RWPE1 (cell line): ENCODE measurements around the gene PAWR.

Experiments
- CTCF ChIA-PET: fragments of 350-600 bp; sonication (Branson Sonifier 250); formaldehyde crosslinking; extraction: SDS; loops from one replicate; lab custom pipeline; 2021; lab: Yijun Ruan, JAX
- POLR2A ChIA-PET: fragments of 400-600 bp; formaldehyde crosslinking; extraction: SDS; loops from one replicate; lab custom pipeline; 2020; ENCODE audit warnings: antibody characterized with exemption; ENCODE audit not compliant: low non-redundant PET; lab: Yijun Ruan, JAX
- DNase-seq: peaks from one replicate; pipeline ENCODE4 v3.0.0; 2012; ENCODE audit warnings: low spot score
- H3K27ac ChIP-seq: fragments of 450-650 bp; 2 replicates; pipeline ENCODE4 v1.5.1; 2017
- CTCF ChIP-seq: fragments of 450-650 bp; conservative IDR thresholded peaks from 2 replicates; pipeline ENCODE4 v1.5.1; 2017; ENCODE audit warnings: low read depth, mild to moderate bottlenecking

Gene PAWR, protein sequence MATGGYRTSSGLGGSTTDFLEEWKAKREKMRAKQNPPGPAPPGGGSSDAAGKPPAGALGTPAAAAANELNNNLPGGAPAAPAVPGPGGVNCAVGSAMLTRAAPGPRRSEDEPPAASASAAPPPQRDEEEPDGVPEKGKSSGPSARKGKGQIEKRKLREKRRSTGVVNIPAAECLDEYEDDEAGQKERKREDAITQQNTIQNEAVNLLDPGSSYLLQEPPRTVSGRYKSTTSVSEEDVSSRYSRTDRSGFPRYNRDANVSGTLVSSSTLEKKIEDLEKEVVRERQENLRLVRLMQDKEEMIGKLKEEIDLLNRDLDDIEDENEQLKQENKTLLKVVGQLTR

GRCh38 chr12:79690638-79691510 is at the start of gene PAWR:
Gene PAWR (minus strand): TSS chr12:79690964. CDS start chr12:79690244, 720 bp downstream.
- peak; percentile 64 for DNase-seq
- peak within 1 kb of the TSS; percentile 97 for H3K27ac ChIP-seq
- ChIA-PET CTCF (interaction anchor here (0.6 kb wide), 1 partner anchor 32 kb away, joined by 4 read pairs; no protein-coding TSS in a partner anchor), POLR2A (interaction anchor here (0.5 to 1.5 kb wide), 2 partner anchors 92 to 126 kb away, joined by 3 read pairs; no protein-coding TSS in a partner anchor)
- peak; percentile 22; the same call in 1 of the 2 replicates for TF ChIP-seq CTCF

- CTCF ChIA-PET = interaction anchor here (0.6 to 1.9 kb wide), 10 partner anchors 16 to 366 kb away, joined by 3 to 5 read pairs (median 3); no protein-coding TSS in a partner anchor
- no peak overlapping the region for H3K27ac ChIP-seq
Observed at GRCh38 chr12:79737875-79738718, 47.3 kb upstream of the PAWR start.

DNA sequence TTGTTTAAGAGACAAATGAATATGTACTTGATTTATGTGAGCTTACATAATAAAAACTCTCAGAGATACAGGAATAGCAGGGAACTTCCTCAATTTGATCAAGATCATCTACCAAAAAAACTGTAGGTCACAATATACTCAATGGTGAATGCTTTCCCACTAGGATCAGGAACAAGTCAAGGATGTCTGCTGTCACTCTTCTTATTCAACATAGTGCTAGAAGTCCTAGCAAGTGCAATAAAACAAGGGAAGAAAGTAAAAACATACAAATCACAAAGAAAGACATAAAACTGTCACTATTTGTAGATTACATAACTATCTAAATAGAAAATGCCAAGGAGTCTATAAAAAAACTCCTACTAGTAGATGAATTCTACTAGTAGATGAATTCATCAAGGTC is 41.9 kb upstream of the PAWR start:
- POLR2A ChIA-PET = interaction anchor here (0.7 kb wide), 1 partner anchor 165 kb away, joined by 5 read pairs; no protein-coding TSS in a partner anchor
- CTCF ChIA-PET = interaction anchor here (0.6 kb wide), 2 partner anchors 10 to 65 kb away, joined by 3 to 4 read pairs; no protein-coding TSS in a partner anchor
- no peak for TF ChIP-seq CTCF
- no peak overlapping the region for H3K27ac ChIP-seq
- DNase-seq = no peak

More at GRCh38 chr12:79737875-79738718, 47.3 kb upstream of the PAWR start:
- peak; percentile 75 for DNase-seq
- TF ChIP-seq CTCF = peak; percentile 74
- POLR2A ChIA-PET = no interaction called here

- DNase-seq = peak; percentile 83
- ChIA-PET CTCF (no interaction called here), POLR2A (no interaction called here)
- no peak overlapping the region for H3K27ac ChIP-seq
- no peak for TF ChIP-seq CTCF
Observed at GRCh38 chr12:79725987-79726386, 35.2 kb upstream of the PAWR start.

- no peak for TF ChIP-seq CTCF
- ChIA-PET POLR2A (no interaction called here), CTCF (no interaction called here)
- H3K27ac ChIP-seq = no peak overlapping the region
- no peak for DNase-seq
Observed at GRCh38 chr12:79717006-79717405, 26.2 kb upstream of the PAWR start.
